Spleen (tissue), 7 donors: ENCODE results near the gene KCNAB1.

Source experiments
- CTCF ChIP-seq, 11 experiments: fragments of 200-600 bp in 7 of 11; fragments of 450-650 bp in 4 of 11; sonication (generic) in 4 of 11; IDR thresholded peaks in 8 of 11; conservative IDR thresholded peaks in 3 of 11; 1 replicate in 7 of 11; 2 replicates in 4 of 11; pipeline versions ENCODE4 v1.4.0 to v1.8.0; 2016 to 2021; ENCODE audit warnings: antibody characterized with exemption in 11 of 11, inconsistent platforms in 4 of 11, mild to moderate bottlenecking in 1 of 11
- POLR2AphosphoS5 ChIP-seq, 3 donors: sonication (generic); formaldehyde crosslinking; IDR thresholded peaks; one replicate each; pipeline ENCODE4 v1.5.1; 2017; ENCODE audit warnings: antibody characterized with exemption in 3 of 3
- donor health status: DM: no; HTN: no; CAD: no; lungs with moderate emphysema.
- donor health status: DM: no; HTN: no; CAD: no.
- donor health status: DM: no; HTN: no; CAD: no.

DNA sequence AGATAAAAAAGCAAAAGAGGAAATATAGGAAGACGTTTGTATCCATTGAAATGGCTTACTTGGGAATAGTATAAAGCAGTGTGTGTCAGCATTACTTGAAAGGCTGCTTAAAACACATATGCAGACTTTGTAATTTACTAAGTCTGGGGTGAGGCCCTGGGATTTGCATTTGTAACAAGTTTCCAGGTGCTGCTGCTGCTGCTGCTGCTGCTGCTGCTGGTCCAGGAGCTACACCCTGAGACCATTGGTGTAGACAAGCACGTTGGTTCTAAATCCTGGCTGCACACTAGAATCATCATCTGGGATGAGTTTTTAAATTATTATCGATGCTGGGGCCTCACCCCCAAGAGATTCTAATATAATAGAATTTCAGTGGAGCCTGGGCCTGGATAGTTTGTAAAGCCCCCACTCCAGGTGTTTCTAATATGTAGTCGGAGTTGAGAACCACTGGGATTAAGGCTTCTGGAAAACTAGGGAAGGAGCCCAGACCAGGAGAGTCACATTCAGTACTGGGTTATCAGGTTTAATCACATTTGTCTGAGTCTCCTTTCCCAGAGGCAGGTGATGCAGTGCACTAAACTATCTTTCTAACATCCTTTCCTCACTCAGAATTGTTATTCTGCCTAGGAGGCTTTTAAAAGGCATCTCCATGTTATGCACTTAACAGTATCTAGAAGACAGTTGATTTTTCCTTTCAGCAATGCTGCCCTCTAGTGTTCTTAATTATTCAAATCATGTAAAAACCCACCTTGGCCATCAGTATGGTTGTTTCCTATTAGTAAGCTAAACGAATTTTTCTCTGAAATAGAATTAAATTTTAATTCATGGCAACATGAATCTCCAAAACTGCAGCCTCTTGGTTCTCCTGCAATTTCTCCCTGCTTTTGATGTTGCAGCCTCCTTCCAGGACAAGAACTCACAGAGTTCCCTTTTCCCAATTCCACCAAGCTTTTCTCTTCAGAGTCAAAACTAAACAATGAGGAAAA, 389.1 kb downstream of the KCNAB1 start:
- TF ChIP-seq CTCF (IDR thresholded peaks at IDR 0.05 in 8 of 11, conservative IDR thresholded peaks at IDR 0.05 in 3 of 11) (peak; percentile 21 to 77 (median 64)), POLR2AphosphoS5 (IDR thresholded peaks at IDR 0.05) (no peak)
